GM06990 (cell line): ENCODE data around the gene EFHC1.
"Not testable (repeated sequence)": the region's sequence is repeated elsewhere in the genome, so short reads cannot be mapped to it uniquely, and the experiment has no call there.

Experiments
- DNase-seq: peaks from one replicate; pipeline ENCODE4 v3.0.0-alpha.2; 2011; ENCODE audit not compliant: insufficient read length; ENCODE audit errors: extremely low read depth
- H3K27me3 ChIP-seq: replicated peaks from 2 replicates; pipeline ENCODE4 v1.6.0; 2011; ENCODE audit warnings: low read length; ENCODE audit not compliant: control insufficient read depth, insufficient read depth
- H3K36me3 ChIP-seq: 2 replicates; pipeline ENCODE4 v1.5.1; 2011; ENCODE audit warnings: low read length; ENCODE audit not compliant: control insufficient read depth, insufficient read depth
- H3K4me3 ChIP-seq: replicated peaks from 2 replicates; pipeline ENCODE4 v1.5.1; 2011; ENCODE audit warnings: low read depth, mild to moderate bottlenecking, control low read depth, low read length
- CTCF ChIP-seq: IDR thresholded peaks from 2 replicates; pipeline ENCODE4 v1.5.1; 2011; ENCODE audit warnings: low read length, control low read depth, mild to moderate bottlenecking, inconsistent platforms; ENCODE audit not compliant: insufficient read depth, poor library complexity, severe bottlenecking

The EFHC1 gene

GRCh38 chr6:52423448-52423847 lies 3.3 kb downstream of the EFHC1 start:
- TF ChIP-seq CTCF = no peak
- no peaks in the 10 kb centered on the region for H3K36me3 ChIP-seq
- no peak overlapping the region for H3K4me3 ChIP-seq
- no peak for DNase-seq
- no peaks in the 10 kb centered on the region for H3K27me3 ChIP-seq

- DNase-seq = no peak
- H3K4me3 ChIP-seq = no peak overlapping the region
- no peak for TF ChIP-seq CTCF
Measured at GRCh38 chr6:52423971-52424381, 3.8 kb downstream of the EFHC1 start.

GRCh38 chr6:52424513-52424912 lies 4.4 kb downstream of the EFHC1 start:
- Histone ChIP-seq H3K4me3 (no peak overlapping the region), H3K36me3 (no peaks in the 10 kb centered on the region), H3K27me3 (no peaks in the 10 kb centered on the region)
- TF ChIP-seq CTCF = no peak
- no peak for DNase-seq

More at GRCh38 chr6:52423971-52424381, 3.8 kb downstream of the EFHC1 start:
- Histone ChIP-seq H3K27me3 (no peaks in the 10 kb centered on the region), H3K36me3 (no peaks in the 10 kb centered on the region)

- H3K27me3 ChIP-seq = no peaks in the 10 kb centered on the region
- no peak for TF ChIP-seq CTCF
- H3K36me3 ChIP-seq = no peaks in the 10 kb centered on the region
- no peak overlapping the region for H3K4me3 ChIP-seq
- DNase-seq = no peak
Measured at GRCh38 chr6:52426667-52427066, 6.5 kb downstream of the EFHC1 start.

DNA sequence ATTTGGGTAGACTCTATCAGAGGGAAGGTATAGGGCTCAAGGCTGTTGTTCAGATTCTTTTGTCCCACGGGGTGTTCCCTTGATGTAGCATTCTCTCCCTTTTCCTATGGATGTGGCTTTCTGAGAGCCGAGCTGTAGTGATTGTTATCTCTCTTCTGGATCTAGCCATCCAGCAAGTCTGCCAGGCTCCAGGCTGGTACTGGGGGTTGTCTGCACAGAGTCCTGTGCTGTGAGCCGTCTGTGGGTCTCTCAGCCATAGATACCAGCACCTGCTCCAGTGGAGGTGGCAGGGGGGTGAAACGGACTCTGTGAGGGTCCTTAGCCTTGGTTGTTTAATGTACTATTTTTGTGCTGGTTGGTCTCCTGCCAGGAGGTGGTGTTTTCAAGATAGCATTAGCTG lies 13.2 kb downstream of the EFHC1 start:
- H3K4me3 ChIP-seq, DNase-seq, H3K27me3 ChIP-seq, H3K36me3 ChIP-seq: not testable (repeated sequence)

DNA sequence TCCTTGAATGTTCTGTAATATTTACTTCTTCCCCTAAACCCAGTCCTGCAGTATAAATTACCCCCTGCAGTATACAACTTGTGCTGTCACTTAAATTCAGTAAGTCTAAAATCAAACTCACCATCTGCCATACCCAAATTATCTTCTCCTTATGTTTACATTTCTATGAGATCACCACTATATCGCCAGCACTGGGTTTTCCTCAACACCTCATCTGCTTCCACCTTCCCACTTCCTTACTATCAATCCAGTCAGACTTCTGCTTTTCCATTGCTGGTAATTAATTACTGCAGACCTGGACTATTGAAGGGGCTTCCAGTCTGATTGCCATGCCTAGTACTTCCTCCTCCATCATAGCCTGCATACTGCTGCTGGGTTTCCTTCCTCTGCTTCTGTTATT lies 15.2 kb downstream of the EFHC1 start:
- TF ChIP-seq CTCF = no peak
- Histone ChIP-seq H3K27me3 (no peaks in the 10 kb centered on the region), H3K4me3 (no peak overlapping the region), H3K36me3 (no peaks in the 10 kb centered on the region; the same call in 1 of the 2 replicates)
- no peak for DNase-seq
